GM12878 (cell line): ENCODE measurements around the gene HK3. TPM values are rescaled to one million over a fixed set of nuclear protein-coding genes. Genes with fewer than 3 reads are reported as not detected.

ENCODE experiments used
- ATAC-seq: fragments of 200-7000 bp; cut with Tn5 transposase; 3 replicates; pipeline ENCODE4 v1.9.1; 2020; ENCODE audit warnings: mild to moderate bottlenecking, moderate library complexity
- BruUV-seq: library from RNA; stranded (reverse); fragments of 400-500 nt; replicated peaks from 2 replicates; lab custom pipeline; 2021; lab: Mats Ljungman, UMichigan
- CTCF ChIA-PET: fragments of 300-600 bp; sonication (Branson Sonifier 250); formaldehyde crosslinking; extraction: SDS; loops from one replicate; lab custom pipeline; 2021; ENCODE audit warnings: inconsistent platforms; lab: Yijun Ruan, JAX
- POLR2A ChIA-PET: fragments of 350-600 bp; formaldehyde crosslinking; extraction: SDS; loops from one replicate; lab custom pipeline; 2021; ENCODE audit warnings: inconsistent platforms; lab: Charles Lee
- RAD21 ChIA-PET: fragments of 300-600 bp; sonication (Branson Sonifier 250); formaldehyde crosslinking; loops from one replicate; lab custom pipeline; 2023; ENCODE audit warnings: antibody characterized with exemption; ENCODE audit not compliant: unreplicated experiment; lab: Charles Lee
- SMC1A ChIA-PET: fragments of 300-600 bp; sonication (Branson Sonifier 250); formaldehyde crosslinking; loops from one replicate; lab custom pipeline; 2023; ENCODE audit not compliant: unreplicated experiment, uncharacterized antibody; lab: Charles Lee
- DNase-seq: peaks from one replicate; pipeline ENCODE4 v3.0.0-alpha.2; 2011; ENCODE audit warnings: low read depth, low spot score
- FAIRE-seq: peaks from 3 replicates; lab custom pipeline; 2011; peaks lifted over from hg19 to GRCh38; lab: Jason Lieb, UNC
- H2AFZ ChIP-seq: 2 replicates; pipeline ENCODE4 v1.6.0; 2011; ENCODE audit warnings: low read depth, low read length, control low read depth; ENCODE audit not compliant: control insufficient read depth
- H3K27ac ChIP-seq: 2 replicates; pipeline ENCODE4 v1.5.1; 2011; ENCODE audit warnings: control low read depth; ENCODE audit not compliant: control insufficient read depth, insufficient read depth
- H3K27me3 ChIP-seq, 2 experiments: replicated peaks in 1 of 2; 2 replicates each; pipeline versions ENCODE4 v1.6.0 to v1.6.1; 2011; ENCODE audit warnings: low read length in 1 of 2; ENCODE audit not compliant: control insufficient read depth in 2 of 2, insufficient read depth in 2 of 2
- H3K36me3 ChIP-seq, 2 experiments: 2 replicates each; pipeline ENCODE4 v1.5.1; 2011; ENCODE audit warnings: low read length in 1 of 2; ENCODE audit not compliant: control insufficient read depth in 2 of 2, insufficient read depth in 2 of 2
- H3K4me1 ChIP-seq: 2 replicates; pipeline ENCODE4 v1.6.1; 2011; ENCODE audit warnings: mild to moderate bottlenecking, low read length, moderate library complexity, mixed read lengths; ENCODE audit not compliant: control insufficient read depth, insufficient read depth
- H3K4me2 ChIP-seq: 2 replicates; pipeline ENCODE4 v1.6.0; 2011; ENCODE audit warnings: control low read depth; ENCODE audit not compliant: control insufficient read depth, insufficient read depth
- H3K4me3 ChIP-seq: fragments of 200-600 bp; sonication (generic); 2 replicates; pipeline ENCODE4 v1.5.1; 2016
- H3K79me2 ChIP-seq: 2 replicates; pipeline ENCODE4 v1.6.0; 2011; ENCODE audit warnings: low read length; ENCODE audit not compliant: control insufficient read depth, insufficient read depth
- H3K9ac ChIP-seq: 2 replicates; pipeline ENCODE4 v1.8.0; 2011; ENCODE audit warnings: low read length, control low read depth, mixed read lengths; ENCODE audit not compliant: control insufficient read depth, insufficient read depth
- H3K9me3 ChIP-seq: replicated peaks from 3 replicates; pipeline ENCODE4 v1.5.1; 2011; ENCODE audit warnings: mild to moderate bottlenecking, low read length; ENCODE audit not compliant: control insufficient read depth, insufficient read depth
- H4K20me1 ChIP-seq: 2 replicates; pipeline ENCODE4 v1.6.0; 2011; ENCODE audit not compliant: control insufficient read depth, insufficient read depth
- BMI1 ChIP-seq: fragments of 450-650 bp; IDR thresholded peaks from 2 replicates; pipeline ENCODE4 v1.6.1; 2016; ENCODE audit warnings: mild to moderate bottlenecking, moderate library complexity, borderline replicate concordance
- HCFC1 ChIP-seq: fragments of 150-350 bp; IDR thresholded peaks from 2 replicates; pipeline ENCODE4 v1.6.1; 2014; ENCODE audit warnings: low read length
- WGBS: methylation state at CpG from one replicate; pipeline ENCODE4 v1.1.6; 2016; ENCODE audit warnings: low lambda C conversion rate; ENCODE audit not compliant: insufficient replicate concordance, insufficient coverage; ENCODE audit errors: missing lambda C conversion rate; 5-methylcytosine and 5-hydroxymethylcytosine counted together
- in situ Hi-C: fragments of 300-500 bp; cut with MboI; formaldehyde crosslinking; loops from 9 replicates; pipeline ENCODE4 v1.14.3; 2018; ENCODE audit warnings: mixed read lengths
- intact Hi-C: fragments of 100-400 bp; cut with micrococcal nuclease; formaldehyde crosslinking; loops from one replicate; pipeline ENCODE4 v1.14.2; 2022; ENCODE audit not compliant: unreplicated experiment
- polyA plus RNA-seq, 11 experiments: library from polyadenylated mRNA; depleted of rRNA in 4 of 11; unstranded in 6 of 11; stranded (reverse) in 5 of 11; fragments of >200 nt; fragmentation: Nextera tagmentation in 4 of 11; fragmentation: Illumina TruSeq in 1 of 11; extraction: Ambion mirVana in 4 of 11; extraction: Trizol in 1 of 11; gene quantifications; 1 replicate in 1 of 11; 2 replicates in 10 of 11; pipeline versions ENCODE4 v1.2.1 to v1.2.3, GENCODE V29; 2011 to 2016; ENCODE audit warnings: inconsistent platforms in 2 of 11, missing spikeins in 2 of 11, low read depth in 1 of 11
- total RNA-seq, 4 experiments: library from RNA; depleted of rRNA in 3 of 4; stranded (reverse); fragments of >200 nt in 3 of 4; fragmentation: Illumina TruSeq in 1 of 4; extraction: Trizol in 1 of 4; gene quantifications; 2 replicates each; pipeline versions ENCODE4 v1.2.1 to v1.2.3, GENCODE V29; 2013 to 2021
- TF ChIP-seq, protein P1 (sequence below): IDR thresholded peaks from 2 replicates; pipeline ENCODE4 v1.6.1; 2012; ENCODE audit warnings: improper control_type of control experiment, low read depth, low read length; ENCODE audit not compliant: insufficient replicate concordance

The HK3 gene
- total and polyA plus RNA-seq, 10 of the 15 experiments (the other 5 are each of a cell fraction or from before 2014, with no cell fraction given): 0.13 to 1.3 (median 0.26) TPM; not detected in 4

DNA sequence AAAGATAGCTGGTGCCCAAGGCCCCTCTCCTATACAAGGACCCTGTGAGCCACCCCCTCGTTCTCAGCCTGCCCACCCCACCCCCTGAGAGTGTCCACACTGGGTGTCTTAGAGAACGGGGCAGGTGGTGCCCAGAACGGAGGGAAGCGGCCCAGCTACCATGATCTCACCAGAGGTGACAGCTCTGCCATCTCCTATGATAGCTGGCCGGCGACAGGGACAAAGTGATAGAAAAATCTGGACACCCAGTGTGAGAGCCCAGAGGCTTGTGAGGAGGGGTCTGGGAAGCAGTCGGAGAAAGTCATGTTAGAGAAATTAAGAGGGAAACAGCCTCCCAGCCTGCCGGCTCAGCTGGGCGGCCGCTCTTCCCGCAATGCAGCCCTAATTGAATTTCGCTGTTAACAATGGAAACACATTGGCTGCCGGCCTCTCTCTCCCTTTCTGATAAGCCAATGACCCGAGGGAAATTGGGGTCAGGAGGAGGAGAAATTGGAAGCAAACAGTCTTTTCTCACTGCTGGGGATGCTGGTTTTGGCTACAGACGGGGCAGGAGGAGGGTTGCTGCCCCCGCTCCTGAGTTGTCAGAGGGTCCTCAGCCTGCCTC lies 32.3 kb downstream of the HK3 start (continued):
- TF ChIP-seq BMI1: no peak

DNA sequence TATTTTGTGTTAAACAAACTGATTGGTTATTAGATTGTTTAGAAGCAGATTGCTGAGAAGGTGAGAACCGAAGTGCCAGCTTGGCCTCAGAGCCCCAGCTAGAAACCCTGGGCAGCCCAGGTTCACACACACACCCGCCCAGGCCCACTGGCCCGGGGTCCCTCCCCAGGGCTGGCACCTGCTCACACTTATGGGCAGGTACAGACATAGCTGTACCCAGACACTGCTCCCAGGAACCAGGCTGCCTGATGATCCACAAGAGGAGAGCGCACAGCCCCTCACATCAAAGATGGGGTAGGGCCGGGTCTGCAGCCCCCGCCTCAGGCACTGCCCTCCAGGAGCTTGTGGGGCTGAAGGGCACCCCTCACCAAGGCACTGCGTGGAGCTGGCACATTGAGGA lies 33.2 kb downstream of the HK3 start:
- no peak overlapping the region for H3K9ac ChIP-seq

More for the DNA sequence above, 33.2 kb downstream of the HK3 start:
- TF ChIP-seq, protein P1, sequence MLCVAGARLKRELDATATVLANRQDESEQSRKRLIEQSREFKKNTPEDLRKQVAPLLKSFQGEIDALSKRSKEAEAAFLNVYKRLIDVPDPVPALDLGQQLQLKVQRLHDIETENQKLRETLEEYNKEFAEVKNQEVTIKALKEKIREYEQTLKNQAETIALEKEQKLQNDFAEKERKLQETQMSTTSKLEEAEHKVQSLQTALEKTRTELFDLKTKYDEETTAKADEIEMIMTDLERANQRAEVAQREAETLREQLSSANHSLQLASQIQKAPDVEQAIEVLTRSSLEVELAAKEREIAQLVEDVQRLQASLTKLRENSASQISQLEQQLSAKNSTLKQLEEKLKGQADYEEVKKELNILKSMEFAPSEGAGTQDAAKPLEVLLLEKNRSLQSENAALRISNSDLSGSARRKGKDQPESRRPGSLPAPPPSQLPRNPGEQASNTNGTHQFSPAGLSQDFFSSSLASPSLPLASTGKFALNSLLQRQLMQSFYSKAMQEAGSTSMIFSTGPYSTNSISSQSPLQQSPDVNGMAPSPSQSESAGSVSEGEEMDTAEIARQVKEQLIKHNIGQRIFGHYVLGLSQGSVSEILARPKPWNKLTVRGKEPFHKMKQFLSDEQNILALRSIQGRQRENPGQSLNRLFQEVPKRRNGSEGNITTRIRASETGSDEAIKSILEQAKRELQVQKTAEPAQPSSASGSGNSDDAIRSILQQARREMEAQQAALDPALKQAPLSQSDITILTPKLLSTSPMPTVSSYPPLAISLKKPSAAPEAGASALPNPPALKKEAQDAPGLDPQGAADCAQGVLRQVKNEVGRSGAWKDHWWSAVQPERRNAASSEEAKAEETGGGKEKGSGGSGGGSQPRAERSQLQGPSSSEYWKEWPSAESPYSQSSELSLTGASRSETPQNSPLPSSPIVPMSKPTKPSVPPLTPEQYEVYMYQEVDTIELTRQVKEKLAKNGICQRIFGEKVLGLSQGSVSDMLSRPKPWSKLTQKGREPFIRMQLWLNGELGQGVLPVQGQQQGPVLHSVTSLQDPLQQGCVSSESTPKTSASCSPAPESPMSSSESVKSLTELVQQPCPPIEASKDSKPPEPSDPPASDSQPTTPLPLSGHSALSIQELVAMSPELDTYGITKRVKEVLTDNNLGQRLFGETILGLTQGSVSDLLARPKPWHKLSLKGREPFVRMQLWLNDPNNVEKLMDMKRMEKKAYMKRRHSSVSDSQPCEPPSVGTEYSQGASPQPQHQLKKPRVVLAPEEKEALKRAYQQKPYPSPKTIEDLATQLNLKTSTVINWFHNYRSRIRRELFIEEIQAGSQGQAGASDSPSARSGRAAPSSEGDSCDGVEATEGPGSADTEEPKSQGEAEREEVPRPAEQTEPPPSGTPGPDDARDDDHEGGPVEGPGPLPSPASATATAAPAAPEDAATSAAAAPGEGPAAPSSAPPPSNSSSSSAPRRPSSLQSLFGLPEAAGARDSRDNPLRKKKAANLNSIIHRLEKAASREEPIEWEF: no peak
- no peak for TF ChIP-seq HCFC1
- TF ChIP-seq, all 136 proteins: peak for 0
- intact Hi-C loops: no loop called here
- Histone ChIP-seq H4K20me1 (no peaks in the 10 kb centered on the region; the same call in 1 of the 2 replicates), H3K36me3 (no peaks in the 10 kb centered on the region), H3K27me3 (peaks cover 3 to 4% of the 10 kb centered on the region in 2 experiments; a peak in 3 of 4 replicates), H2AFZ (no peak overlapping the region), H3K4me1 (no peaks in the 10 kb centered on the region), H3K4me3 (no peak overlapping the region), H3K27ac (no peak overlapping the region), H3K79me2 (no peaks in the 10 kb centered on the region), H3K9me3 (no peaks in the 10 kb centered on the region; the same call in 2 of the 3 replicates), H3K4me2 (no peak overlapping the region)
- POLR2A ChIA-PET: no interaction called here
- CTCF ChIA-PET: interaction anchor here (1.2 kb wide), 1 partner anchor 205 kb away, joined by 4 read pairs; no protein-coding TSS in a partner anchor
- DNase-seq: no peak
- no TSS peak for BruUV-seq
- RAD21 ChIA-PET: interaction anchor here (1.1 kb wide), 1 partner anchor 206 kb away, joined by 4 read pairs; no protein-coding TSS in a partner anchor
- 14% methylated on average over 7 of the region's 7 CpGs for WGBS
- no peak for ATAC-seq
- FAIRE-seq: no peak
- SMC1A ChIA-PET: no interaction called here
- in situ Hi-C loops: no loop called here
